ENCODE results near the gene RPTOR.

GRCh38 chr17:80942423-80943345 is 398.0 kb downstream of the RPTOR start:
- TF ChIP-seq CTCF (IDR thresholded peaks at IDR 0.05 in 4 of 5, conservative IDR thresholded peaks at IDR 0.05 in 1 of 5) (peak in 1 of 5 experiments; percentile 15), POLR2A (IDR thresholded peaks at IDR 0.05) (no peak)

All from gastrocnemius medialis (tissue), 4 donors.